ENCODE measurements around the gene PHF20. TPM values are rescaled to one million over a fixed set of nuclear protein-coding genes. Genes with fewer than 3 reads are reported as not detected.
A peak's percentile ranks its signal among the peaks of the same experiment; 100 is the strongest.

PHF20 gene
- total and polyA plus RNA-seq, 2 of the 13 experiments (the other 11 are each of a cell fraction or from before 2014, with no cell fraction given): 22.8 to 34.1 TPM

GRCh38 chr20:35954200-35954906 is 182.5 kb downstream of the PHF20 start, which contains the start of gene SCAND1 (continued):
- peak; percentile 82 for TF ChIP-seq ZNF891 (CRISPR knock-in tag; IDR thresholded peaks at IDR 0.05)
- TF ChIP-seq ZNF264 (CRISPR knock-in tag; IDR thresholded peaks at IDR 0.05): peak; percentile 78
- no peak for TF ChIP-seq IKZF1 (IDR thresholded peaks at IDR 0.05)
- peak; percentile 98 for TF ChIP-seq ELF1 (CRISPR knock-in tag; IDR thresholded peaks at IDR 0.05)
- TF ChIP-seq ZNF30 (CRISPR knock-in tag; IDR thresholded peaks at IDR 0.05): no peak; the same call in none of the 2 replicates
- peak; percentile 29; the same call in 1 of the 2 replicates for TF ChIP-seq ZNF629 (CRISPR knock-in tag; conservative IDR thresholded peaks at IDR 0.05)
- TF ChIP-seq NR3C1 (CRISPR knock-in tag; IDR thresholded peaks at IDR 0.05): no peak
- TF ChIP-seq BRF2 (CRISPR knock-in tag; IDR thresholded peaks at IDR 0.05): peak; percentile 96
- TF ChIP-seq MAFG (CRISPR knock-in tag; IDR thresholded peaks at IDR 0.05): 0 out of 2 replicates have a peak, but pooled peaks have one; percentile 44
- TF ChIP-seq ZBTB10 (CRISPR knock-in tag; IDR thresholded peaks at IDR 0.05; ENCODE audit: borderline replicate concordance): peak; percentile 60; the same call in 1 of the 2 replicates
- TF ChIP-seq ZHX1 (CRISPR knock-in tag; IDR thresholded peaks at IDR 0.05; ENCODE audit: low read depth): peak; percentile 82; the same call in 1 of the 2 replicates
- peak; percentile 20; the same call in 1 of the 2 replicates for TF ChIP-seq MLXIP (CRISPR knock-in tag; IDR thresholded peaks at IDR 0.05; ENCODE audit: borderline replicate concordance)
- TF ChIP-seq SP4 (CRISPR knock-in tag; IDR thresholded peaks at IDR 0.05): peak; percentile 92
- peak; percentile 94 for TF ChIP-seq ZNF274 (CRISPR knock-in tag; IDR thresholded peaks at IDR 0.05)
- TF ChIP-seq ZNF510 (CRISPR knock-in tag; IDR thresholded peaks at IDR 0.05; ENCODE audit: low read depth): peak; percentile 89
- TF ChIP-seq JARID2 (CRISPR knock-in tag; IDR thresholded peaks at IDR 0.05; ENCODE audit: insufficient replicate concordance): peak; percentile 5
- peak; percentile 100 for TF ChIP-seq ZNF558 (CRISPR knock-in tag; IDR thresholded peaks at IDR 0.05; ENCODE audit: borderline replicate concordance)
